ENCODE measurements around the gene DNAJB13. TPM values are rescaled to one million over a fixed set of nuclear protein-coding genes. Genes with fewer than 3 reads are reported as not detected.

Gene DNAJB13, protein sequence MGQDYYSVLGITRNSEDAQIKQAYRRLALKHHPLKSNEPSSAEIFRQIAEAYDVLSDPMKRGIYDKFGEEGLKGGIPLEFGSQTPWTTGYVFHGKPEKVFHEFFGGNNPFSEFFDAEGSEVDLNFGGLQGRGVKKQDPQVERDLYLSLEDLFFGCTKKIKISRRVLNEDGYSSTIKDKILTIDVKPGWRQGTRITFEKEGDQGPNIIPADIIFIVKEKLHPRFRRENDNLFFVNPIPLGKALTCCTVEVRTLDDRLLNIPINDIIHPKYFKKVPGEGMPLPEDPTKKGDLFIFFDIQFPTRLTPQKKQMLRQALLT
- not detected in 2 replicates for total RNA-seq (2021)
- long read RNA-seq: 0 reads

DNA sequence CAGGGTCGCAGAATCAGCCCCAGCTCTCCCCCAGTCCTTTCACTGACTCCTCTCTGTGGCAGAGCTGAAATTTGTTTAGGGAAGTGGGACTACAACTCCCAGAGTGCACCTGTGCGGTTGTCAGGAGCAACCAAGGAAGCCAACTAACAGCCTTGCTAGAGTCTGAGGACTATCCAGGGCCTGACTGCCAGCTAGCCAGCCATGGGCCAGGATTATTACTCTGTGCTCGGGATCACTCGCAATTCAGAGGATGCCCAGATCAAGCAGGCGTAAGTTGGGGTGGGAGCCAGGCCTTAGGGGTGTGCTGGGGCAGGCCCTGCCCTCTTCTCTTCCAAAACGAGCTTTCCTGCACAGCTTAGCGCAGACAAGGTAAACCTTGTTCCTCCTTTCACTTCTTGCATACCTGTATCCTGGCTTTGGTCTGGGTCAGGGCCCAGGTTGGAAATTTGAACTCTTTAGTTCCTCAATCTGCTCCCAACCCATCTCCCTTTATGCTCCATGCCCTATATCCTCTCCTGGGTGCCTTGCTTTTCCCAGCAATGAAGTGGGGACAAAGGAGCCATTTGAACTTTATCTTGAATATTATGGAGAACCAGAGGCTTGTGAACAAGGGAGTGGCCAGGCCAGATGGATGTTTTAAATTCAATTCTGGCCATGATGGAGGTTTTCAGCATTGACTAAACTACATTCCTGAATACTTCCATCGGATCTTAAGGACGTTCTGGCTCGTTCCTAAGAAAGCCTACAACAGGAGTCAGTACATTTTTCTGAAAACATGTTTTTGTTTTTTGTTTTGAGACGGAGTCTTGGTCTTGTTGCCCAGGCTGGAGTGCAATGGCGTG is at the start of gene DNAJB13:
TSS of gene DNAJB13 (plus strand) at position 158 of the 842 bp plus-strand sequence. CDS start at position 202, 44 bp downstream.
- H2BK120ac ChIP-seq (ENCODE audit: low read depth, low read length, poor library complexity, severe bottlenecking): no peak within 1 kb of the TSS
- Mint-ChIP-seq H3K4me3 (no peak within 1 kb of the TSS), H3K9me3 (peaks cover 11 to 12% of the 10 kb centered on the region in 2 experiments), H3K27me3 (ENCODE audit: low read depth) (no peaks in the 10 kb centered on the region; the same call in 1 of the 2 replicates), H3K27ac (no peak within 1 kb of the TSS), H3K4me1 (peaks cover 1 to 6% of the 10 kb centered on the region in 2 experiments; a peak in 1 of 4 replicates), H3K36me3 (ENCODE audit: insufficient read depth in 1 of 3, low read depth in 3 of 3) (peaks cover 3 to 12% (median 5%) of the 10 kb centered on the region in 3 experiments; a peak in 5 of 7 replicates)
- H3K4me2 ChIP-seq (ENCODE audit: insufficient read depth, insufficient read length, low read length): no peak within 1 kb of the TSS
- H4K91ac ChIP-seq (ENCODE audit: insufficient read length, low read depth, low read length): no peak within 1 kb of the TSS
- no peak within 1 kb of the TSS for H4K5ac ChIP-seq (ENCODE audit: insufficient read length, low read depth, low read length)
- H4K20me1 ChIP-seq (ENCODE audit: control insufficient read depth, insufficient read depth, insufficient read length): no peaks in the 10 kb centered on the region
- no peak within 1 kb of the TSS for H3K23ac ChIP-seq (ENCODE audit: insufficient read length, low read depth, low read length)
- H2BK20ac ChIP-seq (ENCODE audit: low read depth, low read length, poor library complexity, severe bottlenecking): no peak within 1 kb of the TSS
- H3K4me1 ChIP-seq (ENCODE audit: insufficient read depth, low read length): no peaks in the 10 kb centered on the region
- peak; percentile 79 for DNase-seq
- H3K9me3 ChIP-seq (ENCODE audit: control insufficient read depth, low read depth, low read length): peaks cover 11% of the 10 kb centered on the region
- H3K14ac ChIP-seq (ENCODE audit: insufficient read depth, low read length): no peak within 1 kb of the TSS
- H2BK12ac ChIP-seq (ENCODE audit: insufficient read length, low read depth, low read length): no peak within 1 kb of the TSS
- no peak within 1 kb of the TSS for H4K8ac ChIP-seq (replicated peaks; ENCODE audit: insufficient read length, low read depth, low read length)
- no peak within 1 kb of the TSS for H3K4ac ChIP-seq (ENCODE audit: low read depth, low read length)
- H3K79me1 ChIP-seq (ENCODE audit: insufficient read depth, low read depth, low read length, poor library complexity, severe bottlenecking): no peaks in the 10 kb centered on the region
- H2BK5ac ChIP-seq (ENCODE audit: insufficient read length, low read length): no peak within 1 kb of the TSS
- no peak within 1 kb of the TSS for H3K9ac ChIP-seq (ENCODE audit: extremely low read depth, insufficient read length, low read length)
- H3T11ph ChIP-seq (ENCODE audit: low read length): no peak within 1 kb of the TSS
- no peak within 1 kb of the TSS for H3K27ac ChIP-seq (ENCODE audit: insufficient read length, low read depth, low read length)
- TF ChIP-seq, protein P1, sequence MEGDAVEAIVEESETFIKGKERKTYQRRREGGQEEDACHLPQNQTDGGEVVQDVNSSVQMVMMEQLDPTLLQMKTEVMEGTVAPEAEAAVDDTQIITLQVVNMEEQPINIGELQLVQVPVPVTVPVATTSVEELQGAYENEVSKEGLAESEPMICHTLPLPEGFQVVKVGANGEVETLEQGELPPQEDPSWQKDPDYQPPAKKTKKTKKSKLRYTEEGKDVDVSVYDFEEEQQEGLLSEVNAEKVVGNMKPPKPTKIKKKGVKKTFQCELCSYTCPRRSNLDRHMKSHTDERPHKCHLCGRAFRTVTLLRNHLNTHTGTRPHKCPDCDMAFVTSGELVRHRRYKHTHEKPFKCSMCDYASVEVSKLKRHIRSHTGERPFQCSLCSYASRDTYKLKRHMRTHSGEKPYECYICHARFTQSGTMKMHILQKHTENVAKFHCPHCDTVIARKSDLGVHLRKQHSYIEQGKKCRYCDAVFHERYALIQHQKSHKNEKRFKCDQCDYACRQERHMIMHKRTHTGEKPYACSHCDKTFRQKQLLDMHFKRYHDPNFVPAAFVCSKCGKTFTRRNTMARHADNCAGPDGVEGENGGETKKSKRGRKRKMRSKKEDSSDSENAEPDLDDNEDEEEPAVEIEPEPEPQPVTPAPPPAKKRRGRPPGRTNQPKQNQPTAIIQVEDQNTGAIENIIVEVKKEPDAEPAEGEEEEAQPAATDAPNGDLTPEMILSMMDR (conservative IDR thresholded peaks at IDR 0.05): no peak
- no CpG with 5 or more reads among the region's 12 CpGs for WGBS (ENCODE audit: extremely low coverage, insufficient read length, low lambda C conversion rate)
- H3K27me3 ChIP-seq (ENCODE audit: insufficient read depth, low read length): no peaks in the 10 kb centered on the region
- H3K23me2 ChIP-seq (ENCODE audit: insufficient read length, low read depth, low read length, poor library complexity, severe bottlenecking): no peaks in the 10 kb centered on the region
- no peak within 1 kb of the TSS for H3K18ac ChIP-seq (ENCODE audit: insufficient read length, low read depth, low read length)
- H2AK5ac ChIP-seq (ENCODE audit: insufficient read length, low read length): no peak within 1 kb of the TSS
- no peak within 1 kb of the TSS for H2BK15ac ChIP-seq (ENCODE audit: low read depth, low read length)
- H2AFZ ChIP-seq (ENCODE audit: low read length): no peak within 1 kb of the TSS
- H3K79me2 ChIP-seq (ENCODE audit: insufficient read depth, low read length): no peaks in the 10 kb centered on the region
- no peak within 1 kb of the TSS for H3K56ac ChIP-seq (ENCODE audit: insufficient read length, low read depth, low read length)

Data from H9 (cell line).